Endothelial cell of umbilical vein (primary cell): ENCODE measurements around the gene AHCY. TPM values are rescaled to one million over a fixed set of nuclear protein-coding genes. Genes with fewer than 3 reads are reported as not detected.

Experiments used
- BruUV-seq: library from RNA; stranded (reverse); fragments of 400-500 nt; replicated peaks from 2 replicates; lab custom pipeline; 2021; lab: Mats Ljungman, UMichigan
- CTCF ChIA-PET: fragments of 300-600, 350-600 bp; sonication (Branson Sonifier 250); formaldehyde crosslinking; loops from one replicate; lab custom pipeline; 2021; ENCODE audit warnings: antibody characterized with exemption, inconsistent platforms; lab: Charles Lee
- POLR2A ChIA-PET: fragments of 300-600, 350-600 bp; sonication (Branson Sonifier 250); formaldehyde crosslinking; loops from one replicate; lab custom pipeline; 2021; ENCODE audit warnings: antibody characterized with exemption, inconsistent platforms; lab: Charles Lee
- DNase-seq: peaks from one replicate; pipeline ENCODE4 v3.0.0-alpha.2; 2011; ENCODE audit warnings: low read depth, low spot score
- FAIRE-seq: peaks from 2 replicates; lab custom pipeline; 2011; peaks lifted over from hg19 to GRCh38; lab: Jason Lieb, UNC
- H2AFZ ChIP-seq: 2 replicates; pipeline ENCODE4 v1.6.0; 2012; ENCODE audit warnings: low read depth, low read length, control low read depth, inconsistent platforms
- H3K27ac ChIP-seq: 2 replicates; pipeline ENCODE4 v1.5.1; 2011; ENCODE audit warnings: low read depth, mild to moderate bottlenecking, control low read depth, low read length, moderate library complexity; ENCODE audit not compliant: insufficient read depth
- H3K27me3 ChIP-seq, 2 experiments: 2 replicates each; pipeline versions ENCODE4 v1.6.0 to v1.6.1; 2011; ENCODE audit warnings: low read length in 2 of 2, mixed read lengths in 1 of 2; ENCODE audit not compliant: control insufficient read depth in 2 of 2, insufficient read depth in 2 of 2
- H3K36me3 ChIP-seq, 2 experiments: 2 replicates in 1 of 2; 3 replicates in 1 of 2; pipeline ENCODE4 v1.5.1; 2011; ENCODE audit warnings: low read length in 2 of 2, mild to moderate bottlenecking in 1 of 2, moderate library complexity in 1 of 2; ENCODE audit not compliant: control insufficient read depth in 2 of 2, insufficient read depth in 2 of 2; ENCODE audit errors: extremely low read depth in 1 of 2
- H3K4me1 ChIP-seq: 3 replicates; pipeline ENCODE4 v1.5.1; 2011; ENCODE audit warnings: mild to moderate bottlenecking, low read length; ENCODE audit not compliant: control insufficient read depth, insufficient read depth; ENCODE audit errors: extremely low read depth
- H3K4me2 ChIP-seq: 2 replicates; pipeline ENCODE4 v1.6.1; 2011; ENCODE audit warnings: low read length, control low read depth, mixed read lengths; ENCODE audit not compliant: insufficient read depth
- H3K4me3 ChIP-seq, 3 experiments: fragments of 200-600 bp in 1 of 3; sonication (generic), shearing (Covaris generic) in 1 of 3; replicated peaks in 1 of 3; 2 replicates each; pipeline ENCODE4 v1.5.1; 2011 to 2016; ENCODE audit warnings: control low read depth in 3 of 3, low read length in 3 of 3, mild to moderate bottlenecking in 2 of 3, inconsistent platforms in 1 of 3, low read depth in 1 of 3, moderate library complexity in 1 of 3; ENCODE audit not compliant: insufficient read depth in 1 of 3
- H3K79me2 ChIP-seq: 2 replicates; pipeline ENCODE4 v1.6.0; 2012; ENCODE audit warnings: low read length, inconsistent platforms; ENCODE audit not compliant: control insufficient read depth, insufficient read depth
- H3K9ac ChIP-seq: replicated peaks from 2 replicates; pipeline ENCODE3; 2011; ENCODE audit warnings: low read length, control low read depth; ENCODE audit not compliant: insufficient read depth; ENCODE audit errors: extremely low read depth
- H3K9me1 ChIP-seq: replicated peaks from 3 replicates; pipeline ENCODE4 v1.6.0; 2011; ENCODE audit warnings: mild to moderate bottlenecking, low read length; ENCODE audit not compliant: control insufficient read depth, insufficient read depth; ENCODE audit errors: extremely low read depth
- H3K9me3 ChIP-seq: replicated peaks from 2 replicates; pipeline ENCODE4 v1.5.1; 2012; ENCODE audit warnings: low read length, inconsistent platforms; ENCODE audit not compliant: control insufficient read depth, insufficient read depth
- H4K20me1 ChIP-seq: replicated peaks from 2 replicates; pipeline ENCODE3; 2011; ENCODE audit warnings: mild to moderate bottlenecking, low read length; ENCODE audit not compliant: control insufficient read depth, insufficient read depth; ENCODE audit errors: extremely low read depth
- CTCF ChIP-seq, 2 donors: IDR thresholded peaks; 1 replicate in 1 of 2; 2 replicates in 1 of 2; pipeline ENCODE4 v1.5.1; 2011; ENCODE audit warnings: low read length in 2 of 2, mild to moderate bottlenecking in 2 of 2, moderate library complexity in 2 of 2, control low read depth in 1 of 2, inconsistent platforms in 1 of 2, low read depth in 1 of 2; ENCODE audit not compliant: insufficient read depth in 1 of 2; ENCODE audit errors: extremely low read depth in 1 of 2
- EZH2 ChIP-seq: IDR thresholded peaks from 2 replicates; pipeline ENCODE4 v1.6.1; 2012; ENCODE audit warnings: borderline replicate concordance, low read depth, mild to moderate bottlenecking, moderate library complexity, low read length, inconsistent platforms; ENCODE audit not compliant: severe bottlenecking
- FOS ChIP-seq: IDR thresholded peaks from 2 replicates; pipeline ENCODE4 v1.6.1; 2011; ENCODE audit warnings: mild to moderate bottlenecking, low read length, moderate library complexity, borderline replicate concordance; ENCODE audit not compliant: insufficient read depth
- JUN ChIP-seq: IDR thresholded peaks from 2 replicates; pipeline ENCODE4 v1.6.1; 2011; ENCODE audit warnings: borderline replicate concordance, low read depth; ENCODE audit not compliant: insufficient read length, insufficient read depth
- MAX ChIP-seq: IDR thresholded peaks from 2 replicates; pipeline ENCODE4 v1.6.1; 2011; ENCODE audit not compliant: insufficient read depth, insufficient read length
- MYC ChIP-seq: IDR thresholded peaks from one replicate; pipeline ENCODE4 v1.6.1; 2011; ENCODE audit warnings: mild to moderate bottlenecking, low read depth, low read length
- POLR2A ChIP-seq: IDR thresholded peaks from 2 replicates; pipeline ENCODE4 v1.6.1; 2012; ENCODE audit warnings: low read depth, mild to moderate bottlenecking, control low read depth, low read length
- POLR2AphosphoS5 ChIP-seq: IDR thresholded peaks from 2 replicates; pipeline ENCODE4 v1.6.1; 2012; ENCODE audit warnings: low read depth, mild to moderate bottlenecking, control low read depth, low read length, moderate library complexity; ENCODE audit not compliant: insufficient read depth
- dilution Hi-C: fragments of 300-500 bp; cut with MboI; formaldehyde crosslinking; loops from one replicate; pipeline ENCODE4 v1.15.0; 2019; ENCODE audit warnings: low sequenced_read_pairs; ENCODE audit not compliant: extremely low pct_ligation_motif_present
- intact Hi-C: fragments of 100-400 bp; cut with micrococcal nuclease; formaldehyde crosslinking; loops from one replicate; pipeline ENCODE4 v1.10.0; 2022
- polyA plus RNA-seq, 4 experiments: library from polyadenylated mRNA; depleted of rRNA in 3 of 4; stranded (reverse) in 3 of 4; unstranded in 1 of 4; fragments of >200 nt; gene quantifications; 2 replicates each; pipeline versions ENCODE4 v1.2.1 to v1.2.3, GENCODE V29; 2011 to 2012; ENCODE audit warnings: missing spikeins in 1 of 4
- total RNA-seq: library from RNA; stranded (reverse); gene quantifications from 2 replicates; pipeline ENCODE4 v1.2.3, GENCODE V29; 2021

The AHCY gene
- total and polyA plus RNA-seq, 2 donors (not counting 3 experiments of a cell fraction or from before 2014, with no cell fraction given), result 94.7 to 168 TPM

- BruUV-seq, result TSS peak; percentile 63
- FAIRE-seq (no peak), DNase-seq (no peak)
- no peaks in the 10 kb centered on the region for H3K9me1 ChIP-seq
- intact Hi-C loops (loop anchor here (2.0 kb wide), 1 partner anchor 112 kb away; no protein-coding TSS in a partner anchor), dilution Hi-C loops (no loop called here)
- peak overlapping the region; percentile 96 for H3K9ac ChIP-seq
- H2AFZ ChIP-seq, result peak overlapping the region; percentile 77
- H3K27ac ChIP-seq, result peak overlapping the region; percentile 83
- H3K9me3 ChIP-seq, result no peaks in the 10 kb centered on the region
- peaks cover 8% of the 10 kb centered on the region for H3K4me1 ChIP-seq
- peak in 1 of 2 donors; percentile 11 for TF ChIP-seq CTCF (IDR thresholded peaks at IDR 0.05; ENCODE audit: extremely low read depth in 1 of 2, insufficient read depth in 1 of 2, low read depth in 1 of 2, low read length in 2 of 2)
- TF ChIP-seq POLR2A, result no peak
- H3K4me2 ChIP-seq, result peak overlapping the region; percentile 97
- H3K36me3 ChIP-seq, result no peaks in the 10 kb centered on the region
- ChIA-PET CTCF (interaction anchor here (0.6 to 4.8 kb wide), 4 partner anchors 11 to 467 kb away, joined by 3 to 24 read pairs (median 11); no protein-coding TSS in a partner anchor), POLR2A (no interaction called here)
- H4K20me1 ChIP-seq, result no peaks in the 10 kb centered on the region
- no peaks in the 10 kb centered on the region for H3K27me3 ChIP-seq
- peaks cover 39% of the 10 kb centered on the region for H3K79me2 ChIP-seq
- peak overlapping the region; percentile 84 to 94 (median 85) for H3K4me3 ChIP-seq
These were observed 838 bp downstream of the AHCY start for GRCh38 chr20:34302312-34302722.

- FAIRE-seq (no peak), DNase-seq (no peak)
- dilution Hi-C loops (no loop called here), intact Hi-C loops (loop anchor here (2.0 kb wide), 1 partner anchor 111 kb away; no protein-coding TSS in a partner anchor)
- no peaks in the 10 kb centered on the region for H3K36me3 ChIP-seq
- no TSS peak for BruUV-seq
- H3K4me1 ChIP-seq, result peaks cover 8% of the 10 kb centered on the region
- H4K20me1 ChIP-seq, result no peaks in the 10 kb centered on the region
- TF ChIP-seq EZH2 (no peak), FOS (no peak), MYC (no peak), JUN (no peak), MAX (no peak), POLR2AphosphoS5 (no peak)
- no peaks in the 10 kb centered on the region for H3K9me1 ChIP-seq
- H3K9me3 ChIP-seq, result no peaks in the 10 kb centered on the region
- H3K9ac ChIP-seq, result no peak overlapping the region
- peaks cover 42% of the 10 kb centered on the region for H3K79me2 ChIP-seq
- no peak overlapping the region for H2AFZ ChIP-seq
- CTCF ChIA-PET, result interaction anchor here (0.6 to 4.8 kb wide), 4 partner anchors 11 to 468 kb away, joined by 3 to 24 read pairs (median 11); no protein-coding TSS in a partner anchor
- H3K27me3 ChIP-seq, result no peaks in the 10 kb centered on the region
- H3K4me2 ChIP-seq, result peak overlapping the region; percentile 97
- POLR2A ChIA-PET, result interaction anchor here (1.3 kb wide), 1 partner anchor 61 kb away, joined by 4 read pairs; the partner anchor contains the start of gene ITCH
- H3K27ac ChIP-seq, result no peak overlapping the region
- H3K4me3 ChIP-seq, result peak overlapping the region in 1 of 3 experiments; percentile 94
These were observed 1.4 kb downstream of the AHCY start for GRCh38 chr20:34301587-34302311.
